Right cardiac atrium (tissue), 5 donors: ENCODE measurements around the gene COL4A1. TPM values are rescaled to one million over a fixed set of nuclear protein-coding genes. Genes with fewer than 3 reads are reported as not detected.
A peak's percentile ranks its signal among the peaks of the same experiment; 100 is the strongest.

Source experiments
- ATAC-seq, 2 donors: fragments of 200-7000 bp; cut with Tn5 transposase; one replicate each; pipeline versions ENCODE4 v1.8.0 to v1.9.1; 2020; ENCODE audit warnings: moderate library complexity in 2 of 2, mild to moderate bottlenecking in 1 of 2
- DNase-seq, 3 donors: peaks; one replicate each; pipeline ENCODE4 v3.0.0-alpha.2; 2020
- H3K27ac ChIP-seq: one replicate; pipeline ENCODE4 v1.5.1; 2013; ENCODE audit warnings: mild to moderate bottlenecking, low read length, control low read depth, moderate library complexity
- H3K27me3 ChIP-seq: one replicate; pipeline ENCODE4 v1.6.1; 2013; ENCODE audit not compliant: control insufficient read depth, insufficient read depth
- H3K4me1 ChIP-seq: one replicate; pipeline ENCODE4 v1.6.1; 2013; ENCODE audit warnings: low read length; ENCODE audit not compliant: control insufficient read depth, insufficient read depth
- H3K4me3 ChIP-seq: one replicate; pipeline ENCODE4 v1.5.1; 2013; ENCODE audit warnings: low read length, control low read depth
- H3K9me3 ChIP-seq: one replicate; pipeline ENCODE4 v1.6.1; 2013; ENCODE audit warnings: low read length; ENCODE audit not compliant: control insufficient read depth
- WGBS: extraction: QIAGEN DNeasy Blood & Tissue Kit; methylation state at CpG from one replicate; pipeline ENCODE4 v1.1.7; 2013; 5-methylcytosine and 5-hydroxymethylcytosine counted together
- intact Hi-C, 4 donors: fragments of 100-400 bp; cut with DNase I; formaldehyde crosslinking; loops; one replicate each; pipeline versions ENCODE4 v1.11.0 to v1.14.0; 2022 to 2023
- polyA plus RNA-seq: library from polyadenylated mRNA; stranded (reverse); fragments of 200-250 nt; gene quantifications from one replicate; pipeline ENCODE4 v1.2.3, GENCODE V29; 2013
- total RNA-seq, 4 donors: library from RNA; stranded (reverse); fragmentation: NEBNext Ultra II Directional; extraction: Animal tissue kit (Norgen Biotek cat#: 25700); gene quantifications; one replicate each; pipeline ENCODE4 v1.2.1, GENCODE V29; 2021
- donor health status: healthy with polysubstance abuse.
- donor health status: DM: no; HTN: yes; CAD: no.
- donor health status: DM: no; HTN: no; CAD: no.
- donor health status: DM: no; HTN: yes; CAD: no; lungs with severe emphysema.
- donor health status: DM: yes; HTN: yes; CAD: no.

The COL4A1 gene
- total and polyA plus RNA-seq, 5 donors = 69.8 to 267 (median 102) TPM

DNA sequence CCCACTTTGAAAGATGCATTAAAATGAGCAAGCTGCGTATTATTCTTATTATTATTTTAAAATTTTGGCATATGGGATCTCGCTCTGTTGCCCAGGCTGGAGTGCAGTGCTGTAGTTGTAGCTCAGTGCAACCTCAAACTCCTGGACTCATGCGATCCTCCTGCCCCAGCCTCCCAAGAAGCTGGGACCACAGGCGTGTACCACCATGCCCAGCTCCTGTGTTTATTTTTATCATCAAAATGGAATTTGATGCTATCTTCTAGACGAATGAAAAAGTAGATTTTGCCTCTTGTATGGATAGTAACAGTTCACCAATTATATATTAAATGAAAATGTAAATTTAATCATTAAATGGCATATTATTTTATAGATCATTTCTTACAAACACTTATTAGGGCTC is 43.6 kb downstream of the COL4A1 start:
- intact Hi-C loops = no loop called here
- Histone ChIP-seq H3K27ac (no peak overlapping the region), H3K4me1 (peaks cover 38% of the 10 kb centered on the region), H3K27me3 (no peaks in the 10 kb centered on the region), H3K9me3 (no peaks in the 10 kb centered on the region), H3K4me3 (no peak overlapping the region)
- DNase-seq (no peak), ATAC-seq (no peak)
- 72% methylated on average over 5 of the region's 5 CpGs for WGBS

- Histone ChIP-seq H3K27ac (no peak overlapping the region), H3K27me3 (no peaks in the 10 kb centered on the region), H3K4me1 (peaks cover 34% of the 10 kb centered on the region), H3K9me3 (no peaks in the 10 kb centered on the region), H3K4me3 (no peak overlapping the region)
- intact Hi-C loops = no loop called here
- DNase-seq (peak in 2 of 3 donors; percentile 52 to 68), ATAC-seq (peak; percentile 48 to 52)
- 26% methylated on average over 11 of the region's 11 CpGs for WGBS
Measured at GRCh38 chr13:110262508-110263291, 44.3 kb downstream of the COL4A1 start.

DNA sequence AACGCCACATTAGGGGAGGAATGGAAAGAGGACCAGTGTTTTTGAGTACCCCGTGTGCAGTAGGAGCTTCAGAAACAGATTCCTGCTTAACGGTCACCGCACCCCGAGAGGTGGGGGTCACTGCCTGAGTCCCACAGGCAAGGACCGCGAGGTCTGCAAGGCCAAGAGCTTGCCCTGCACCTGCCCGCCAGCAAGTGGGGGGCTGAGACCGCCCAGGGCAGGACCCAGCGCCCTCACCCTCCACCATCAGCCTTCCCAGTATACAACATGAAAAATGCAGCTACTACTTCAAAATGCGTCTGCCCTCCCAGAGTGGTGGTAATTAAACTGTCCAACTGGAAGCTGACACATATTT is 44.9 kb downstream of the COL4A1 start:
- peaks cover 30% of the 10 kb centered on the region for H3K4me1 ChIP-seq
- no peak for ATAC-seq
- no peaks in the 10 kb centered on the region for H3K9me3 ChIP-seq
- WGBS = 69% methylated on average over 11 of the region's 11 CpGs
- peak in 1 of 3 donors; percentile 45 for DNase-seq
- H3K4me3 ChIP-seq = no peak overlapping the region
- H3K27ac ChIP-seq = no peak overlapping the region
- intact Hi-C loops = no loop called here
- H3K27me3 ChIP-seq = no peaks in the 10 kb centered on the region

DNA sequence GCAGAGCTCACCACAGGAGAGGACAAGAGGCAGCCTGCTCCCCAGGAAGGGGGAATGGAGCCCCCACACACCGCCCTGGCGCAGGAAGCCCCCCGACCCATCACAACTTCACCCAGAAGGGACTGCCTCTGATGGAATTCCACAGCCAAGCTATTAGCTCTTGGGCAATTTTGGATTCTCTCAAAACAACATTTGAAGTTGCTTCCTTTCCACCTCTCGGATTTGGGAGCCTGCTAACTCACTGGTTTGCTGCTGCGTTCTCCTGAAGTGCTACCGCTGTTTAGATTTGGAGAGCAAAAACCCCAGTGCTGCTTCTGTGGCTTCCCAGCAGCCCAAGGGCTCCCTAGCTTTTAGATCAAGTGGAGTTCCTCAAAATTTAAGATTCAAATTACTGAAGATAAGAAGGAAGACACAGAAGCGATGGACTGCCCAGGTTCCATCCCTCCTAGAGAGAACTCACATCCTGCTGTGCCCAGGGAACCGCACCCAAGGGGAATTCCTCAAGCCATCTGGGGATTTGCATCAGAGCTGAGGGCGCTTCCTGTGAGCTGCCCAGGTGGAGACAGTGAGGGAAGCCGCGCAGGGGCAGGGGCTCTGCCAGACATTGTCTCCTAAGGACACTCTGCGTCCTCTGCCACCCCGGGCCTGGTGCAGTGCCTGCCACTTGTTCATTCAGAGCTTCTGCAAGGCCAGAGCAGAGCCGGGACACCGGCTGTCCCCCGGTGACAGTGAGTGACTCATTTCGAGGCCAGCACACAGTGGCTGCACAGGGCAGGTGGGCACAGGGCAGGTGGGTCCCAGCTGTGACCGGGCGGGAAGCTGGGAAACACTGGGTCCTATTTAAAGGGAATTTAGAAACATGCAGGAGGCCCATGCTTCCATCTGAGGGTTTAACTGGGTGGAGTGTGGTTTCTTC is 45.5 kb downstream of the COL4A1 start:
- Histone ChIP-seq H3K4me3 (no peak overlapping the region), H3K27ac (no peak overlapping the region), H3K27me3 (no peaks in the 10 kb centered on the region), H3K9me3 (no peaks in the 10 kb centered on the region), H3K4me1 (peaks cover 28% of the 10 kb centered on the region)
- no peak for ATAC-seq
- peak in 1 of 3 donors; percentile 51 for DNase-seq
- WGBS = 79% methylated on average over 19 of the region's 19 CpGs
- intact Hi-C loops = no loop called here

DNA sequence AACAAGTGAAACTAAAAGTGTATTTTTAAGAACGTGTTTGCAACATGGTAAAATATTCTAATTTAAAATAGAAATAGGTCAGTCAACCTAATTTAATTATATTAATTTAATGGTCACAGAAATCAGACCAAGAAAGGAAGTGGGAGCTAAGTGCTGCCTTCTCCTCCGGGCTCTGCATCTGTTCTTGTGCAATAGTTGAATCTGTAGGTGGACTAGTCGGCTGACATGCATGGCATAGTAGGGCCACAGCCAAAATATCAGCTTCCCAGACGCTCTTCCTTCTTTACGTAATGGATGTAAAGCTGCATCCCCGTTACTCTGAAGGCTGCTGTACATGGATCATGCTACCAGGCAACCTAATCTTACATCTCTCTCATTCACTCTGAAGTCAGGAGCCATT is 47.3 kb downstream of the COL4A1 start:
- ATAC-seq = no peak
- intact Hi-C loops = no loop called here

DNA sequence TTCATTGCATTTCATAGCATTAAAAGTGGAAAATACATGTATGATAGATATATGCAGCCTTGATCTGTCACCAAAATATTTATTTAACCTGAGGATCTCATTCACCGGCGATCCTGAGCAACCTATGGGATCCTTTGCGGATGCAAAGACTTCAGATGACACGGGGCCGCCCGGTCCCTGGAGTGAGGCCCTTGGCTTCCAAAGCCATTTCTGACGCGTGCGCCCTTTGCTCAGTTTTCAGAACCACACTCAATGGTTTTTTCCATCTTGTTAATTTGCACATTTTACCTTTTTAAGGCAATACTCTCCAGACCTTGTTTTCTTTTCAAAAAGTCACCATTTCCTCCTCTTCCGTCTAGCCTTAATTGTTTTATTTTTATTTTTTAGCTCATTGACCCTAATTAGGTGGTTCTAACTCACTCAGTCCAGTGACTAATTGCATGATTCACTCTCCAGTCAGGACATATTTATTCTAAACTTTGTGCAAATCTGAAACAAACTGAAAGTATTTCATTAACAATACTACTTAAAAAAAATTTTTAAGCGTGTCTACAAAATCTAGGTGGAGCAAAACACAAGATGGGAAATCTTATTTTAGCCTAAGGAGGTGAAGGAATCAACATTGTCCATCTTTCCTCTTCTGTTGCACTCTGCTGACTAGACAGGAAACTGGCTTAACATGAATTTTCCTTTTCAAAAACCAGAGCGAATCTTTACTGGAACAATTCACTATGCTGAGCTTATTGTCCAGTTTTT is 47.9 kb downstream of the COL4A1 start:
- peaks cover 21% of the 10 kb centered on the region for H3K4me1 ChIP-seq

More for the DNA sequence above, 47.3 kb downstream of the COL4A1 start:
- WGBS = 59% methylated on average over 6 of the region's 6 CpGs
- H3K27ac ChIP-seq = no peak overlapping the region
- H3K4me1 ChIP-seq = peaks cover 23% of the 10 kb centered on the region
- H3K9me3 ChIP-seq = no peaks in the 10 kb centered on the region
- no peak overlapping the region for H3K4me3 ChIP-seq
- no peaks in the 10 kb centered on the region for H3K27me3 ChIP-seq
- DNase-seq = no peak

DNA sequence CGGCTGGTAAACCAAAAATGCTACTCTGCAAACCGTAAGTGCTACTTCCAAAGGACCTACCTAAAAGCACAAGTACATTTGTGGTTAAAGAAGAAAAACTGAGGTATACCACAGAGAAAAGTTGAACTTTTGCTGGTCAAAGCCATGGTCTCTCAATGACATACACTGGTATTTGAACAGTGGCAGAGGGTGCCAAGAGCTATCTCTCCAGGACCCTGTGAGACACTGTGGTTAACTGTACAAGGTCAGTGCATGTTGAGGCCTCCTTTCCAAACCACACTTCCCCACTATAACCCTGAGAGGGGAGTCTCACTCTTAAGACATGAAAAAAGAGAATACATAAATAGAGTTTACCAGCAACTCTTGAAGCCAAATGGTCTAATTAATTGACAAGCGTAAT is 49.5 kb downstream of the COL4A1 start:
- no peak overlapping the region for H3K27ac ChIP-seq
- H3K27me3 ChIP-seq = no peaks in the 10 kb centered on the region
- DNase-seq (no peak), ATAC-seq (no peak)
- 95% methylated on average over 3 of the region's 3 CpGs for WGBS
- no peak overlapping the region for H3K4me3 ChIP-seq
- intact Hi-C loops = no loop called here
- H3K4me1 ChIP-seq = peaks cover 11% of the 10 kb centered on the region
- no peaks in the 10 kb centered on the region for H3K9me3 ChIP-seq

More for the DNA sequence above, 47.9 kb downstream of the COL4A1 start:
- intact Hi-C loops = no loop called here
- WGBS = 71% methylated on average over 12 of the region's 12 CpGs
- no peak overlapping the region for H3K27ac ChIP-seq
- H3K27me3 ChIP-seq = no peaks in the 10 kb centered on the region
- DNase-seq (no peak), ATAC-seq (peak in 1 of 2 donors; percentile 40)
- no peaks in the 10 kb centered on the region for H3K9me3 ChIP-seq
- H3K4me3 ChIP-seq = no peak overlapping the region

DNA sequence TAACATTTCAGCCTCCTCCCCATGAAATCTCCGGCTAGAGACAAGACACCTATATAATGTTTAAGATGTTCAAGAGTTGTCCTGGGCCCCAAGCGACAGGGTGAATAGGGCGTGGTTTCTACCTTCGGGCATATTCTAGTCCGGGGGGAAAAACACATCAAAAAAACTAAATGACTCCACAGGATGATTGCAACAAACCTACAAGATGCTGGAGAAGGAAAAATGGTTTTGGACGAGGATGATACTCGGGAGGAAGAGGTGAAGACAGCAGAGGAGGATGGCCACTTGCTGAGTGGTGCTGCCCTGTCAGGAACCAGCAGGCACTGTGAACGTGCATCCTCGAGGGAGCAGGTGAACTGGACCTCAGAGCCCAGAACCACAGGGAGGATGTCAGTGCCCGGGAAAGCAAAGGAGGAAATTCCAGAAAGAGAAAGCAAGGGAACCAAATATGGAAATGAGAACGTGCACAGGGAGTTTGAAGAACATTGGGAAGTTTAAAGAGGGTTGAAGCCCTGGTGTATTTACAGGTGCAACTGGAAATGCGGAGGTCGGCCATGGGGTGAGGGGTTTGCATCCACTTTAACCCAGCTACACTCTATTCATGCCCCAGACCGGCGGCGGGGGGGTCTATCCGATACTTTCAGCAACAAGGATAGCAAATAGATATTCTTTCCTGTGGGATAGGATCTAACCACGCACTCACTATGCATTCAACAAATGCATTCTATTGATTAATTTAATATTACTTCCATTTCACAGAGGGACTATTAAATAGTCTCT is 50.6 kb downstream of the COL4A1 start:
- peaks cover 6% of the 10 kb centered on the region for H3K4me1 ChIP-seq
- no peak overlapping the region for H3K4me3 ChIP-seq
- ATAC-seq (no peak), DNase-seq (no peak)
- intact Hi-C loops = no loop called here
- H3K27ac ChIP-seq = no peak overlapping the region
- H3K27me3 ChIP-seq = no peaks in the 10 kb centered on the region
- H3K9me3 ChIP-seq = no peaks in the 10 kb centered on the region
- 80% methylated on average over 18 of the region's 18 CpGs for WGBS

- H3K9me3 ChIP-seq = no peaks in the 10 kb centered on the region
- DNase-seq = peak in 1 of 3 donors; percentile 53
- WGBS = 81% methylated on average over 9 of the region's 9 CpGs
- intact Hi-C loops = no loop called here
- H3K4me3 ChIP-seq = no peak overlapping the region
- peak overlapping the region; percentile 42 for H3K27ac ChIP-seq
- no peaks in the 10 kb centered on the region for H3K27me3 ChIP-seq
- ATAC-seq = no peak
- peaks cover 13% of the 10 kb centered on the region for H3K4me1 ChIP-seq
Measured at GRCh38 chr13:110254751-110255553, 52.0 kb downstream of the COL4A1 start.
